Spleen (tissue), 7 donors: ENCODE results near the gene CD1C.

Experiments
- POLR2AphosphoS5 ChIP-seq, 3 donors: sonication (generic); formaldehyde crosslinking; IDR thresholded peaks; one replicate each; pipeline ENCODE4 v1.5.1; 2017; ENCODE audit warnings: antibody characterized with exemption in 3 of 3
- TF ChIP-seq, protein P1 (sequence below), 11 experiments: fragments of 200-600 bp in 7 of 11; fragments of 450-650 bp in 4 of 11; sonication (generic) in 4 of 11; IDR thresholded peaks in 8 of 11; conservative IDR thresholded peaks in 3 of 11; 1 replicate in 7 of 11; 2 replicates in 4 of 11; pipeline versions ENCODE4 v1.4.0 to v1.8.0; 2016 to 2021; ENCODE audit warnings: antibody characterized with exemption in 11 of 11, inconsistent platforms in 4 of 11, mild to moderate bottlenecking in 1 of 11
- donor health status: DM: no; HTN: no; CAD: no; lungs with moderate emphysema.
- donor health status: DM: no; HTN: no; CAD: no.
- donor health status: DM: no; HTN: no; CAD: no.

DNA sequence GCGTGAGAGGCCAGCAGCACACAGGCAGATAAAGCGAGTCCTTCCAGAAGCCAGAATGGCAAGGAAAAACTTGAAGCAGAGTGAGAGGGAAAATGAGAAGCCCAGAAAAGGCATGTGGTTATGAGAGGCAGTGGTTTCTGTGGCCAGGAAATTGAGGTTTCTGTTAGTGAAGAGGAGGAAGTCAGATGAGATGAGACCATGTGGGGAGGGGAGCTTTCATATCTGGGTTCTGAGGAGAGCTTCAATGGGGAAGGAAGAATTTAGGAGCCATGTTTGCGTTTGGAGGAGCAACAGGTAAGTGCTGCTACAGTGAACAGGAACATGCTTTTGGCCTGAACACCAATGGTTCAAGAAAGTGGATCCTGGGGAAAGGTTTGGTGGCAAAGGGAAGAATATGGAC, 41.6 kb upstream of the CD1C start:
- TF ChIP-seq, protein P1, sequence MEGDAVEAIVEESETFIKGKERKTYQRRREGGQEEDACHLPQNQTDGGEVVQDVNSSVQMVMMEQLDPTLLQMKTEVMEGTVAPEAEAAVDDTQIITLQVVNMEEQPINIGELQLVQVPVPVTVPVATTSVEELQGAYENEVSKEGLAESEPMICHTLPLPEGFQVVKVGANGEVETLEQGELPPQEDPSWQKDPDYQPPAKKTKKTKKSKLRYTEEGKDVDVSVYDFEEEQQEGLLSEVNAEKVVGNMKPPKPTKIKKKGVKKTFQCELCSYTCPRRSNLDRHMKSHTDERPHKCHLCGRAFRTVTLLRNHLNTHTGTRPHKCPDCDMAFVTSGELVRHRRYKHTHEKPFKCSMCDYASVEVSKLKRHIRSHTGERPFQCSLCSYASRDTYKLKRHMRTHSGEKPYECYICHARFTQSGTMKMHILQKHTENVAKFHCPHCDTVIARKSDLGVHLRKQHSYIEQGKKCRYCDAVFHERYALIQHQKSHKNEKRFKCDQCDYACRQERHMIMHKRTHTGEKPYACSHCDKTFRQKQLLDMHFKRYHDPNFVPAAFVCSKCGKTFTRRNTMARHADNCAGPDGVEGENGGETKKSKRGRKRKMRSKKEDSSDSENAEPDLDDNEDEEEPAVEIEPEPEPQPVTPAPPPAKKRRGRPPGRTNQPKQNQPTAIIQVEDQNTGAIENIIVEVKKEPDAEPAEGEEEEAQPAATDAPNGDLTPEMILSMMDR (IDR thresholded peaks at IDR 0.05 in 8 of 11, conservative IDR thresholded peaks at IDR 0.05 in 3 of 11): no peak
- no peak for TF ChIP-seq POLR2AphosphoS5 (IDR thresholded peaks at IDR 0.05)
